ENCODE results near the gene IFNLR1. TPM values are rescaled to one million over a fixed set of nuclear protein-coding genes. Genes with fewer than 3 reads are reported as not detected.

Gene IFNLR1
- total RNA-seq, 1 experiment from 2014 or later: 9.6 TPM

GRCh38 chr1:24149866-24150233 is 37.2 kb downstream of the IFNLR1 start:
- Histone ChIP-seq H3K14ac (ENCODE audit: insufficient read depth, low read length) (peak overlapping the region; percentile 65; the same call in 1 of the 2 replicates), H3K9ac (ENCODE audit: extremely low read depth, insufficient read length, low read length) (peak overlapping the region; percentile 20), H4K5ac (ENCODE audit: insufficient read length, low read depth, low read length) (no peak overlapping the region), H3K4ac (ENCODE audit: low read depth, low read length) (no peak overlapping the region), H3K56ac (ENCODE audit: insufficient read length, low read depth, low read length) (no peak overlapping the region), H3K27ac (ENCODE audit: insufficient read length, low read depth, low read length) (no peak overlapping the region), H3K79me2 (ENCODE audit: insufficient read depth, low read length) (no peaks in the 10 kb centered on the region), H2BK12ac (ENCODE audit: insufficient read length, low read depth, low read length) (no peak overlapping the region), H2BK120ac (ENCODE audit: low read depth, low read length, poor library complexity, severe bottlenecking) (no peak overlapping the region), H3K4me1 (ENCODE audit: insufficient read depth, low read length) (no peaks in the 10 kb centered on the region; the same call in 1 of the 2 replicates), H3K23ac (ENCODE audit: insufficient read length, low read depth, low read length) (no peak overlapping the region), H4K8ac (replicated peaks; ENCODE audit: insufficient read length, low read depth, low read length) (no peak overlapping the region), H3K18ac (ENCODE audit: insufficient read length, low read depth, low read length) (peak overlapping the region; percentile 61), H2AFZ (ENCODE audit: low read length) (no peak overlapping the region), H2BK15ac (ENCODE audit: low read depth, low read length) (no peak overlapping the region), H3K4me2 (ENCODE audit: insufficient read depth, insufficient read length, low read length) (peak overlapping the region; percentile 59), H4K20me1 (ENCODE audit: control insufficient read depth, insufficient read depth, insufficient read length) (no peaks in the 10 kb centered on the region), H3K9me3 (ENCODE audit: control insufficient read depth, low read depth, low read length) (no peaks in the 10 kb centered on the region), H3K23me2 (ENCODE audit: insufficient read length, low read depth, low read length, poor library complexity, severe bottlenecking) (peaks cover 5% of the 10 kb centered on the region), H2AK5ac (ENCODE audit: insufficient read length, low read length) (no peak overlapping the region), H4K91ac (ENCODE audit: insufficient read length, low read depth, low read length) (no peak overlapping the region), H3K27me3 (ENCODE audit: insufficient read depth, low read length) (no peaks in the 10 kb centered on the region), H2BK5ac (ENCODE audit: insufficient read length, low read length) (no peak overlapping the region), H3T11ph (ENCODE audit: low read length) (no peak overlapping the region), H3K79me1 (ENCODE audit: insufficient read depth, low read depth, low read length, poor library complexity, severe bottlenecking) (no peaks in the 10 kb centered on the region), H2BK20ac (ENCODE audit: low read depth, low read length, poor library complexity, severe bottlenecking) (no peak overlapping the region)
- Mint-ChIP-seq H3K9me3 (no peaks in the 10 kb centered on the region; a peak in 1 of 5 replicates), H3K27me3 (ENCODE audit: low read depth) (no peaks in the 10 kb centered on the region; the same call in 1 of the 2 replicates), H3K4me1 (peaks cover 41 to 46% of the 10 kb centered on the region in 2 experiments), H3K36me3 (ENCODE audit: insufficient read depth in 1 of 3, low read depth in 3 of 3) (peaks cover 0 to under 1% (median under 1%) of the 10 kb centered on the region in 3 experiments; a peak in 1 of 7 replicates), H3K4me3 (peak overlapping the region; percentile 53 to 78; a peak in 4 of 5 replicates), H3K27ac (no peak overlapping the region)
- no CpG with 5 or more reads among the region's 5 CpGs for WGBS (ENCODE audit: extremely low coverage, insufficient read length, low lambda C conversion rate)
- no peak for DNase-seq
- TF ChIP-seq, protein P1, sequence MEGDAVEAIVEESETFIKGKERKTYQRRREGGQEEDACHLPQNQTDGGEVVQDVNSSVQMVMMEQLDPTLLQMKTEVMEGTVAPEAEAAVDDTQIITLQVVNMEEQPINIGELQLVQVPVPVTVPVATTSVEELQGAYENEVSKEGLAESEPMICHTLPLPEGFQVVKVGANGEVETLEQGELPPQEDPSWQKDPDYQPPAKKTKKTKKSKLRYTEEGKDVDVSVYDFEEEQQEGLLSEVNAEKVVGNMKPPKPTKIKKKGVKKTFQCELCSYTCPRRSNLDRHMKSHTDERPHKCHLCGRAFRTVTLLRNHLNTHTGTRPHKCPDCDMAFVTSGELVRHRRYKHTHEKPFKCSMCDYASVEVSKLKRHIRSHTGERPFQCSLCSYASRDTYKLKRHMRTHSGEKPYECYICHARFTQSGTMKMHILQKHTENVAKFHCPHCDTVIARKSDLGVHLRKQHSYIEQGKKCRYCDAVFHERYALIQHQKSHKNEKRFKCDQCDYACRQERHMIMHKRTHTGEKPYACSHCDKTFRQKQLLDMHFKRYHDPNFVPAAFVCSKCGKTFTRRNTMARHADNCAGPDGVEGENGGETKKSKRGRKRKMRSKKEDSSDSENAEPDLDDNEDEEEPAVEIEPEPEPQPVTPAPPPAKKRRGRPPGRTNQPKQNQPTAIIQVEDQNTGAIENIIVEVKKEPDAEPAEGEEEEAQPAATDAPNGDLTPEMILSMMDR (conservative IDR thresholded peaks at IDR 0.05): no peak

Data from H9 (cell line).